ENCODE measurements around the gene ETV3L.

ETV3L gene

DNA sequence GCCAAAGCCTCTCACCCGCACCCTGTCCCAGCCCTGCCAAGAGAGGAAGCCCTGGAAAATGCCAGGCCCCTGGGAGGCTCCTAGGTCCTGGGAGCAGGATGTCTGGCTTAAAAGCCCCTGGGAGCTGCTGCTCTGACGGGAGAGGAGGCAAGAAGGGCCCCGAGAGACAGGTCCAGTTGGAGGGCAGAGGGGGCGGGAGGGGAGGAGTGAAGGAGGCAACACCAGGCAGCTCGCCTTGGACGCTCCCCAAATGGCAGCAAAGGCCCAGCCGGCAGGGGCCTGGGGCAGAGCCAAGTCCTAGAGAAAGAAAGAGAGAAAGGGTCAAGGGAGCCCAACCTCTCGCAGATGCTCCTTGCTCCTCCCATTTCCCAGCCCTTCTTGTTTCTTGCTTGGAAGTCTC lies 6.8 kb downstream of the ETV3L start:
- H3K4me3 ChIP-seq (ENCODE audit: control insufficient read depth, low read depth, low read length): no peak overlapping the region
- TF ChIP-seq, protein P1, sequence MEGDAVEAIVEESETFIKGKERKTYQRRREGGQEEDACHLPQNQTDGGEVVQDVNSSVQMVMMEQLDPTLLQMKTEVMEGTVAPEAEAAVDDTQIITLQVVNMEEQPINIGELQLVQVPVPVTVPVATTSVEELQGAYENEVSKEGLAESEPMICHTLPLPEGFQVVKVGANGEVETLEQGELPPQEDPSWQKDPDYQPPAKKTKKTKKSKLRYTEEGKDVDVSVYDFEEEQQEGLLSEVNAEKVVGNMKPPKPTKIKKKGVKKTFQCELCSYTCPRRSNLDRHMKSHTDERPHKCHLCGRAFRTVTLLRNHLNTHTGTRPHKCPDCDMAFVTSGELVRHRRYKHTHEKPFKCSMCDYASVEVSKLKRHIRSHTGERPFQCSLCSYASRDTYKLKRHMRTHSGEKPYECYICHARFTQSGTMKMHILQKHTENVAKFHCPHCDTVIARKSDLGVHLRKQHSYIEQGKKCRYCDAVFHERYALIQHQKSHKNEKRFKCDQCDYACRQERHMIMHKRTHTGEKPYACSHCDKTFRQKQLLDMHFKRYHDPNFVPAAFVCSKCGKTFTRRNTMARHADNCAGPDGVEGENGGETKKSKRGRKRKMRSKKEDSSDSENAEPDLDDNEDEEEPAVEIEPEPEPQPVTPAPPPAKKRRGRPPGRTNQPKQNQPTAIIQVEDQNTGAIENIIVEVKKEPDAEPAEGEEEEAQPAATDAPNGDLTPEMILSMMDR (IDR thresholded peaks at IDR 0.05; ENCODE audit: control insufficient read depth, insufficient read depth, low read depth, low read length, missing control alignments): no peak
- no peak for DNase-seq (ENCODE audit: low read depth)

DNA sequence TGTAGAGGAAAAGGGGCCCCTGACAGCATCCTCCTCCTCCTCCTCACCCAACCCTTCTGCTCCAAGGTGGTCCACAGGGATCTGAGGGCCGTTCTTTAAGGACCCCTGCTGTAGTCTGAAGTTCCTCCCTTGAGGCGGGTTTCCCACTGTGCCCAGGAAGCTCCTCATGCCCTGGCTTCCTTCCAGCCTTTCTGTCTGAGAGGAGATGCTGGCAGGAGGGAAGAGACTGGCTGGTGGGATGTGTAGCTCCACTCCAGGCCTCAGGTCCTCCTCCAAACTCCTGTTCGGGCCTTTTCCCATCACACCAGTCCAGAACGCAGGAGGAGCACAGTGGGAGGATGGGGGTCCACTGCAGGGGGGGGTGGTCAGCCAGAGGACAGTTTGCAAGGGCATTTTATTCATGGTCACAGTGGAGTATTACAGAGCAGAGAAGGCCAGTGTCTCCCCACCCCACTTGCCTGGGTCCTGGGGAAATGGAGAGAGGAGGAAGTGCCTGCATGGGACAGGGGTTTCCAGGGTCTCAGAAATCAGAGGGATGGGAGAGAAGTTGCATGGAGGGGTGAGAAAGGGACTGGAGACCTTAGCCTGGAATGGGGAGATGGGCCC lies 7.8 kb downstream of the ETV3L start:
- no peak overlapping the region for H3K4me3 ChIP-seq (ENCODE audit: control insufficient read depth, low read depth, low read length)
- TF ChIP-seq, protein P1 (IDR thresholded peaks at IDR 0.05; ENCODE audit: control insufficient read depth, insufficient read depth, low read depth, low read length, missing control alignments): no peak
- DNase-seq (ENCODE audit: low read depth): no peak

- no peak overlapping the region for H3K4me3 ChIP-seq (ENCODE audit: control insufficient read depth, low read depth, low read length)
- DNase-seq (ENCODE audit: low read depth): no peak
- TF ChIP-seq, protein P1 (IDR thresholded peaks at IDR 0.05; ENCODE audit: control insufficient read depth, insufficient read depth, low read depth, low read length, missing control alignments): no peak
Observed at GRCh38 chr1:157091186-157091585, 8.4 kb downstream of the ETV3L start.

GRCh38 chr1:157090771-157091170 lies 8.8 kb downstream of the ETV3L start:
- DNase-seq (ENCODE audit: low read depth): no peak
- no peak overlapping the region for H3K4me3 ChIP-seq (ENCODE audit: control insufficient read depth, low read depth, low read length)
- TF ChIP-seq, protein P1 (IDR thresholded peaks at IDR 0.05; ENCODE audit: control insufficient read depth, insufficient read depth, low read depth, low read length, missing control alignments): no peak

DNA sequence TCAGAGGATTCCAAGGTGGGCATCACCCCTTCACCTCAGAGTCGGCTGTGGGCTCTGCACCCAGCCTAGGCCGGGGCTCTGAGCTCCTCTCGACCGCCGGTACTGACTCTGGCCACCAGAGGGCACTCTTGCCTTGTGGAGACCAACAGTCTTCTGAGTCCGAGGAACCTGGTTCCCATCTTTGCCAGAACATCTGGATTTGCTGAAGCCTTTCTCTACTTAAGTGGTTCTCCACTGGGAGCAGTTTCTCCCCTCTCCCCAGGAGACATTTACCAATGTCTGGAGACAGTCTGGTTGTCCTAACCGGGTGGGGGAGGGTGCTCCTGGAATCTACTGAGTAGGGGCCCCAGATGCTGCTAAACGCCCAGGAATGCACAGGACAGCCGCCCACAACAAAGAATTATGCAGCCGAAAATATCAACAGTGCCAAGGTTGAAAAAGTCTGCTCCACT lies 9.4 kb downstream of the ETV3L start:
- no peak overlapping the region; the same call in 1 of the 2 replicates for H3K4me3 ChIP-seq (ENCODE audit: control insufficient read depth, low read depth, low read length)

GRCh38 chr1:157089789-157090188 lies 9.8 kb downstream of the ETV3L start:
- TF ChIP-seq, protein P1 (IDR thresholded peaks at IDR 0.05; ENCODE audit: control insufficient read depth, insufficient read depth, low read depth, low read length, missing control alignments): no peak
- no peak for DNase-seq (ENCODE audit: low read depth)
- no peak overlapping the region for H3K4me3 ChIP-seq (ENCODE audit: control insufficient read depth, low read depth, low read length)

More for the DNA sequence above, 9.4 kb downstream of the ETV3L start:
- DNase-seq (ENCODE audit: low read depth): peak; percentile 88
- TF ChIP-seq, protein P1 (IDR thresholded peaks at IDR 0.05; ENCODE audit: control insufficient read depth, insufficient read depth, low read depth, low read length, missing control alignments): peak; percentile 96
